Esophagus muscularis mucosa (tissue), 4 donors: Measurements from ENCODE around the gene ZNF311.

ENCODE experiments used
- EP300 ChIP-seq: sonication (generic); formaldehyde crosslinking; IDR thresholded peaks from one replicate; pipeline ENCODE4 v1.6.1; 2017; ENCODE audit warnings: antibody characterized with exemption
- POLR2A ChIP-seq: fragments of 450-650 bp; IDR thresholded peaks from one replicate; pipeline ENCODE4 v1.6.1; 2017; ENCODE audit warnings: antibody characterized with exemption, moderate library complexity, mild to moderate bottlenecking, low read depth
- TF ChIP-seq, protein P1 (sequence below), 3 experiments: fragments of 200-600 bp in 2 of 3; fragments of 450-650 bp in 1 of 3; sonication (generic) in 2 of 3; IDR thresholded peaks; one replicate each; pipeline ENCODE4 v1.5.1; 2017 to 2019; ENCODE audit warnings: antibody characterized with exemption in 3 of 3, mild to moderate bottlenecking in 2 of 3, moderate library complexity in 1 of 3

DNA sequence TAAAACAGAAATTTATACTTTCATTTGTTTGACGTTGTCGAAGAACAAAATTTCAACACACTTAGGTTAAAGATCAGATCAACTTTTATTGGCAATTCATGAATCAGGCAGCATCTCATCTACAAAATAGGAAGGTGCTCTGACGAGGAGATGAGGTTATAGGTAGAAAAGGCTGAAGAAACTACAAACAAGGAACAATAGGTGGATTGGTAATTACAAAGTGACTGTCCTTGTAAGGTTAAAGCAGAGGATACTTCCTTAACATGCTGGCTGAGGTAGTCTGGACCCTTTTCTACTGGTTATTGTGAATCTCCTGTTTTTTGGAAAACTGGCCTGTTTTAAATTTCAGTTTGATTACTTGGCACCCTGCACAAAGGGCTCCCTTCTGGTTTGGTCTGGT is 48.8 kb downstream of the ZNF311 start:
- TF ChIP-seq, protein P1, sequence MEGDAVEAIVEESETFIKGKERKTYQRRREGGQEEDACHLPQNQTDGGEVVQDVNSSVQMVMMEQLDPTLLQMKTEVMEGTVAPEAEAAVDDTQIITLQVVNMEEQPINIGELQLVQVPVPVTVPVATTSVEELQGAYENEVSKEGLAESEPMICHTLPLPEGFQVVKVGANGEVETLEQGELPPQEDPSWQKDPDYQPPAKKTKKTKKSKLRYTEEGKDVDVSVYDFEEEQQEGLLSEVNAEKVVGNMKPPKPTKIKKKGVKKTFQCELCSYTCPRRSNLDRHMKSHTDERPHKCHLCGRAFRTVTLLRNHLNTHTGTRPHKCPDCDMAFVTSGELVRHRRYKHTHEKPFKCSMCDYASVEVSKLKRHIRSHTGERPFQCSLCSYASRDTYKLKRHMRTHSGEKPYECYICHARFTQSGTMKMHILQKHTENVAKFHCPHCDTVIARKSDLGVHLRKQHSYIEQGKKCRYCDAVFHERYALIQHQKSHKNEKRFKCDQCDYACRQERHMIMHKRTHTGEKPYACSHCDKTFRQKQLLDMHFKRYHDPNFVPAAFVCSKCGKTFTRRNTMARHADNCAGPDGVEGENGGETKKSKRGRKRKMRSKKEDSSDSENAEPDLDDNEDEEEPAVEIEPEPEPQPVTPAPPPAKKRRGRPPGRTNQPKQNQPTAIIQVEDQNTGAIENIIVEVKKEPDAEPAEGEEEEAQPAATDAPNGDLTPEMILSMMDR (IDR thresholded peaks at IDR 0.05), result no peak
- TF ChIP-seq POLR2A, result no peak
- TF ChIP-seq EP300, result no peak
